Lower lobe of right lung (tissue), 2 donors: ENCODE measurements around the gene ZMIZ2. TPM values are rescaled to one million over a fixed set of nuclear protein-coding genes. Genes with fewer than 3 reads are reported as not detected.
"Not testable (repeated sequence)": the region's sequence is repeated elsewhere in the genome, so short reads cannot be mapped to it uniquely, and the experiment has no call there.

Experiments used
- ATAC-seq, 2 donors: fragments of 200-7000 bp; cut with Tn5 transposase; one replicate each; pipeline ENCODE4 v1.9.1; 2020 to 2022; ENCODE audit warnings: mild to moderate bottlenecking in 2 of 2, moderate library complexity in 2 of 2
- DNase-seq: peaks from one replicate; pipeline ENCODE4 v3.0.0-alpha.2; 2020
- H3K27ac ChIP-seq: fragments of 200-600 bp; one replicate; pipeline ENCODE4 v1.8.0; 2022
- H3K27me3 ChIP-seq: fragments of 200-600 bp; one replicate; pipeline ENCODE4 v1.8.0; 2022; ENCODE audit warnings: low read depth
- H3K36me3 ChIP-seq: fragments of 200-600 bp; one replicate; pipeline ENCODE4 v1.8.0; 2022; ENCODE audit warnings: mild to moderate bottlenecking
- H3K4me1 ChIP-seq: fragments of 200-600 bp; one replicate; pipeline ENCODE4 v1.8.0; 2022
- H3K4me3 ChIP-seq: fragments of 200-600 bp; one replicate; pipeline ENCODE4 v1.8.0; 2022; ENCODE audit warnings: mild to moderate bottlenecking
- H3K9me3 ChIP-seq: fragments of 200-600 bp; one replicate; pipeline ENCODE4 v1.8.0; 2022
- intact Hi-C: fragments of 100-400 bp; cut with DNase I; formaldehyde crosslinking; loops from one replicate; pipeline ENCODE4 v1.11.0; 2022
- total RNA-seq: library from RNA; stranded (reverse); fragmentation: NEBNext Ultra II Directional; extraction: Animal tissue kit (Norgen Biotek cat#: 25700); gene quantifications from one replicate; pipeline ENCODE4 v1.2.1, GENCODE V29; 2021
- TF ChIP-seq, protein P1 (sequence below): fragments of 200-600 bp; IDR thresholded peaks from one replicate; pipeline ENCODE4 v1.8.0; 2022; ENCODE audit warnings: antibody characterized with exemption, mild to moderate bottlenecking
- donor health status: DM: no; HTN: yes; CAD: no; lungs with severe emphysema.

Gene ZMIZ2
- total RNA-seq, 1 donor from 2014 or later, result 97.9 TPM

DNA sequence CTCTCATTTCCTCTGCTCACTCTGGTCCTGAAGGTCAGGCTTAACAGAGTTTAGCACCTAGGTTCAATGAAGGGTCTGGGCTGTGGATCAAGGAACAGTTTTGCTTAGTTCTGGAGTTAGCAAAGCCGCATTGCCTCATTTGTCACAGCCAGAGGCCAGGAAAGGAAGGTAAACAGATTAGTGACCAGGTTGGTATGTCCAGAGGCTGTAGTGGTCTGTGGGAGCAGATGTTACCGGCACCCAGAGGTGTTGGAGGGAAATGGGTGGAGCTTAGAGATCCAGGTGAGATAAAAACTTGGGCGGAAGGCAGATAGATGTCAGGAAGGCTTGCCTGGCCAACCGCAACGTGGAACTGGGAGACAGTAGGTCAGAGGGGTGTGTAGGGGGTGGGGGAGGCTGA lies 36.6 kb upstream of the ZMIZ2 start:
- Histone ChIP-seq H3K27ac (no peak overlapping the region), H3K4me1 (no peaks in the 10 kb centered on the region), H3K4me3 (no peak overlapping the region), H3K27me3 (no peaks in the 10 kb centered on the region), H3K36me3 (peaks cover 31% of the 10 kb centered on the region), H3K9me3 (no peaks in the 10 kb centered on the region)
- DNase-seq, result no peak
- ATAC-seq, result peak; percentile 47 to 68
- TF ChIP-seq, protein P1, sequence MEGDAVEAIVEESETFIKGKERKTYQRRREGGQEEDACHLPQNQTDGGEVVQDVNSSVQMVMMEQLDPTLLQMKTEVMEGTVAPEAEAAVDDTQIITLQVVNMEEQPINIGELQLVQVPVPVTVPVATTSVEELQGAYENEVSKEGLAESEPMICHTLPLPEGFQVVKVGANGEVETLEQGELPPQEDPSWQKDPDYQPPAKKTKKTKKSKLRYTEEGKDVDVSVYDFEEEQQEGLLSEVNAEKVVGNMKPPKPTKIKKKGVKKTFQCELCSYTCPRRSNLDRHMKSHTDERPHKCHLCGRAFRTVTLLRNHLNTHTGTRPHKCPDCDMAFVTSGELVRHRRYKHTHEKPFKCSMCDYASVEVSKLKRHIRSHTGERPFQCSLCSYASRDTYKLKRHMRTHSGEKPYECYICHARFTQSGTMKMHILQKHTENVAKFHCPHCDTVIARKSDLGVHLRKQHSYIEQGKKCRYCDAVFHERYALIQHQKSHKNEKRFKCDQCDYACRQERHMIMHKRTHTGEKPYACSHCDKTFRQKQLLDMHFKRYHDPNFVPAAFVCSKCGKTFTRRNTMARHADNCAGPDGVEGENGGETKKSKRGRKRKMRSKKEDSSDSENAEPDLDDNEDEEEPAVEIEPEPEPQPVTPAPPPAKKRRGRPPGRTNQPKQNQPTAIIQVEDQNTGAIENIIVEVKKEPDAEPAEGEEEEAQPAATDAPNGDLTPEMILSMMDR, result no peak
- intact Hi-C loops, result no loop called here

DNA sequence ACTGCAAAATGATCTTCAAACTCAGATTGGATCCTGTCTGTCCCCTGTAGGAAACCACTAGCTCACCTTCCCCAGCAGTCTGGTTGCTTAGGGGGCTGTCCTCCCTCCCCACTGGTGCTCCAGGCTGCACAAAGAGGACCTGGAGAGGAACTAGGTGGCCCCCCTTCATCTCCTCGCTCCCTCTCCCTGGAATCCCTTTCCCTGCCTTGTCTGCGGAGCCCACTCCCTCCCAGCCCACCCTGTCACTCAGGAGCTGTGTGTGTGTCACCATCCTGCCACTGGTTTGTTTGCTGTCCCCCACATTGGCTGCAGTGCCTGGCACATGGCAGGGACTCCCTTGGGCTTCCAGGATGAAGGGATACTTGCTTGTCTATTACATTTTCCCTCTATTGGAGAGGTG lies 35.5 kb upstream of the ZMIZ2 start:
- H3K36me3 ChIP-seq, result peaks cover 20% of the 10 kb centered on the region
- H3K27ac ChIP-seq, result no peak overlapping the region
- ATAC-seq, result no peak
- H3K9me3 ChIP-seq, result no peaks in the 10 kb centered on the region
- no peaks in the 10 kb centered on the region for H3K27me3 ChIP-seq
- intact Hi-C loops, result no loop called here
- TF ChIP-seq, protein P1, result no peak
- no peaks in the 10 kb centered on the region for H3K4me1 ChIP-seq
- DNase-seq, result no peak
- H3K4me3 ChIP-seq, result no peak overlapping the region

DNA sequence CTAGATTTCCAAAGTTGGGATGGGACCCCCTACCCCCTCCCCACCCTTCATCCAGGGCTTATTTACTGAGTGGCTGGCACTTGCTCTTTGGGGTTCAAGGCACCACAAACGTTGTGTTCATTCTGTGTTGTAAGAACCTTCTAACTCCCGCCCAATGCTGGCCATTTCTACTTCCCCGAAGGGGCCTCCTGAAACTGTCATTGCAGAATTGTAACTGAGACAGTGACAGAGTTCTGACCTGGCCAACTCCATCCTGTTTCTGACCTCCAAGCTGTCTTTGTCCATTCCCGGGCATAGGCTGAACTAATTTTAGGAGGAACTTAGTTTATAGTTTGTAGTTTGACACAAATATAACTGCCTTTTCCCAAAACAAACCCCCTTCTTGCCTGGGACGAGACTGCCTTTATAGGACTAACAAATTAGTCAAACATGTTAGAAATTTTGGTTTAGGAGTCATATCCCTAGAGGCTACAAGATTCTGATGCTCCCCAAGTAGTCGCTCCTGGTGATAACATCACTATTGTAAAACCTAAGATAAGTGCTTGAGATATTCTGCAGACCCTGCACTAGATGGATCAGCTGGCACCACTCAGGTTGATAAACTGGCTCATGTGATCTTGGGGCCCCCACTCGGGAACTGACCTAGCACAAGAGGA lies 34.8 kb upstream of the ZMIZ2 start:
- Histone ChIP-seq H3K27ac (no peak overlapping the region), H3K4me3 (no peak overlapping the region), H3K27me3 (no peaks in the 10 kb centered on the region), H3K9me3 (no peaks in the 10 kb centered on the region), H3K36me3 (peaks cover 13% of the 10 kb centered on the region), H3K4me1 (no peaks in the 10 kb centered on the region)
- TF ChIP-seq, protein P1, result no peak
- ATAC-seq, result no peak
- intact Hi-C loops, result no loop called here
- DNase-seq, result no peak

DNA sequence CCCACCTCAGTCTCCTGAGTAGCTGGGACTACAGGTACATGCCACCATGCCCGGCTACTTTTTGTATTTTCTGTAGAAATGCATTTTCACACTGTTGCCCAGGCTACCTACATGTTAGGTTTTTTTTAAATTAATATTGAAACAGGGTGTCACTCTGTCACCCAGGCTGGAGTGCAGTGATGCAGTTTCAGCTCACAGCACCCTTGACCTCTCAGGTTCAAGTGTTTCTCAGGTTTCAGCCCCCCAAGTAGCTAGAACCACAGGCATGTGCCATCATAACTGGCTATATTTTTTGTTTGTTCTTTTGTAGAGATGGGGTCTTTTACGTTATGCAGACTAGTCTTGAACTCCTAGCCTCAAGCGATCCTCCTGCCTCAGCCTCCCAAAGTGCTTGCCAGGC lies 32.4 kb upstream of the ZMIZ2 start:
- no peaks in the 10 kb centered on the region for H3K9me3 ChIP-seq
- ATAC-seq (no peak), DNase-seq (no peak)
- intact Hi-C loops, result no loop called here
- TF ChIP-seq, protein P1, result no peak
- no peaks in the 10 kb centered on the region for H3K27me3 ChIP-seq
- H3K27ac ChIP-seq, result no peak overlapping the region
- H3K36me3 ChIP-seq, result no peaks in the 10 kb centered on the region
- H3K4me3 ChIP-seq, result no peak overlapping the region
- no peaks in the 10 kb centered on the region for H3K4me1 ChIP-seq

DNA sequence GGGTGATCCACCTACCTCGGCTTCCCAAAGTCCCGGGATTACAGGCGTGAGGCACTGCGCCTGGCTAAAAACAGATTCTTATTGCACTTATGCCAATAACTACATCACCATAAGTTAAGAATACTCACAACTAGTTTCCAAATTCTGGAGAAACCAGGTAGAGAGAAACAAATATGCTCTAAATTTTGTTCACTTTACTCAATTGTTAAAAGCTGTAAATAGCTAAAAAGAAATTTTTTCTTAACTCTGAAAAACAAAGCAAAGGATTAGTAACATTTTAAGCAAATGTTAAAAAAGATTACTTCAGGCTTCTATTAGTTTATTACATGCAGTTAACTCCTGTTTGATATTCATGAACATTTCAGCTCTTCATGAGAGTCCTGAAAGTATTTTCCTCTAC lies 28.3 kb upstream of the ZMIZ2 start:
- H3K27me3 ChIP-seq, result no peaks in the 10 kb centered on the region
- ATAC-seq (no peak), DNase-seq (no peak)
- no peak overlapping the region for H3K27ac ChIP-seq
- no peaks in the 10 kb centered on the region for H3K36me3 ChIP-seq
- no peaks in the 10 kb centered on the region for H3K4me1 ChIP-seq
- intact Hi-C loops, result no loop called here
- H3K4me3 ChIP-seq, result no peak overlapping the region
- H3K9me3 ChIP-seq, result no peaks in the 10 kb centered on the region
- TF ChIP-seq, protein P1, result no peak

DNA sequence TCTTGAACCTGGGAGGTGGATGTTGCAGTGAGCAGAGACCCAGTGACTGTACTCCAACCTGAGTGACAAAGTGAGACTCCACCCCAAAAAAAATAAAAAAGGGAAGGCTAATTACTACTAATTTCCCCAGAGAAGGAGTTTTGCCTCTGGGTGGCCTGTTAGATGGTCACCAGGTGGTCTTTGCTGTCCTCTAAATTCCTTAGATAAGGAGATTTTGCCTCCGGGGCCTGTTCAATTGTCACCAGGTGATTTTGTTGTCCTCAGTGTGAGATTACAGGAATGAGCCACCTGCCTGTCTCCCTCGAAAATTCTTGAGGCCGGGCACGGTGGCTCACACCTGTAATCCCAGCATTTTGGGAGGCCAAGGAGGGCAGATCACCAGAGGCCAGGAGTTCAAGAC lies 24.4 kb upstream of the ZMIZ2 start:
- DNase-seq (no peak), ATAC-seq (no peak)
- Histone ChIP-seq H3K4me3 (no peak overlapping the region), H3K9me3 (no peaks in the 10 kb centered on the region), H3K4me1 (peaks cover 9% of the 10 kb centered on the region), H3K27me3 (no peaks in the 10 kb centered on the region), H3K36me3 (no peaks in the 10 kb centered on the region), H3K27ac (no peak overlapping the region)
- intact Hi-C loops, result no loop called here
- TF ChIP-seq, protein P1, result no peak

DNA sequence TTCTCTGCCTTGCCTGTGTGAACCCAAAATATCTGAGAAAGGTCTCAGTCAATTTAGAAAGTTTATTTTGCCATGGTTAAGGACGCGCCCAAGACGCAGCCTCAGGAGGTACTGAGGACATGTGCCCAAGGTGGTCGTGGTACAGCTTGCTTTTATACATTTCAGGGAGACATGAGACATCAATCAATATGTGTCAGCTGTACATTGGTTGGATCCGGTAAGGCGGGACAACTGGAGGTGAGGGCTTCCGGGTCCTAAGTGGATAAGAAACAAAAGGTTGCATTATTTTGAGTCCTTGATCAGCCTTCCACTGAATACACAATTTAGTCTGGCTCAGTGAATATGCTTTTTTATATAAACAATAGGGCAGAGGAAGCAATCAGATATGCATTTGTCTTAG lies 22.4 kb upstream of the ZMIZ2 start:
- intact Hi-C loops, H3K9me3 ChIP-seq, H3K4me3 ChIP-seq, H3K27me3 ChIP-seq, DNase-seq, H3K36me3 ChIP-seq, H3K27ac ChIP-seq, ATAC-seq: not testable (repeated sequence)
- peaks cover 13% of the 10 kb centered on the region for H3K4me1 ChIP-seq
